HG03342 (cell line): Measurements from ENCODE around the gene LRRC8D.

ENCODE experiments used
- ATAC-seq: cut with Tn5 transposase; IDR thresholded peaks from one replicate; pipeline ENCODE4 v1.9.1; 2021; ENCODE audit warnings: mild to moderate bottlenecking, moderate library complexity; ENCODE audit not compliant: unreplicated experiment

The LRRC8D gene

DNA sequence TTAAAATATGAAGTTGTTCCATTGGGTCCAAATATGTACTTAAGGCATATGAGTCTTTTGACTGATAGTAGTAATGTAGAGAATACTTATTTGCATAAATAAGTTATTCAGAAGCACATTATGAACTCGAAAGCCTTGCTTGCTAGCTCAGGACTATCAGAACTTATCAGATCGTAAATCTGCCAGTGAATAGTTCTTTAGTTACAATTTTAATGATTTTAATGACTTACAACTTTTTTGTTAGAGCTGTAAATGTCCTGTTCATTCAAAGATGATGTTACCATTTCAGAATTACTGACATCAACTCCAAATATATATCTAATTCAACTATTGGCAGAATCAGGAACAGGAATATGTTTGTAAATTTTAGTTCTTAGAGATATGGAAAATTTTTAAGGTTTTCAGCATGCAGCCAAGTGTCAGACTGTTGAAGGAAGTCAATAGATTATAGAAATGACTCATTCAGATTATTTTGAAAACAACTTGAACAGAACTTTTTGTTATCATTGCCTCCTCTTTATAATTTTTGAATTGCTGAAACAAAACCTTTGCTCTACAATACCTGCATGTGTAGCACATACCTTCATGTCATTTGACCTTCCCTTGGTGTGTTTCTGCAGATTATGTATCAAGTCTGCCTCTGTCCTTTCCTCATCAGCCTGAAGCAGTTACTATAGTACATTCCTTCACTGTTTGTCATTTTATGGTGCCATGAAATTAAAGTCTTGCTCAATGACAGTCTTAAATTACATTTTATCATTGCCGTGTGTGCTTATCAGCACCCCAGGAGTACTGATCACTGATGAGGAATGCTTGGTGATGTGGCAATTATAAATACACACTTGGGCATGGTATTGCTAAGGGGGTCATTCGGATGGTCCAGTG, 44.9 kb downstream of the LRRC8D start:
- no peak for ATAC-seq

GRCh38 chr1:89866568-89866967, 45.7 kb downstream of the LRRC8D start:
- no peak for ATAC-seq

- no peak for ATAC-seq
Observed at GRCh38 chr1:89870998-89871397, 50.2 kb downstream of the LRRC8D start.

GRCh38 chr1:89871768-89872473, 51.1 kb downstream of the LRRC8D start:
- no peak for ATAC-seq

- ATAC-seq: no peak
Observed at GRCh38 chr1:89872567-89872966, 51.7 kb downstream of the LRRC8D start.

DNA sequence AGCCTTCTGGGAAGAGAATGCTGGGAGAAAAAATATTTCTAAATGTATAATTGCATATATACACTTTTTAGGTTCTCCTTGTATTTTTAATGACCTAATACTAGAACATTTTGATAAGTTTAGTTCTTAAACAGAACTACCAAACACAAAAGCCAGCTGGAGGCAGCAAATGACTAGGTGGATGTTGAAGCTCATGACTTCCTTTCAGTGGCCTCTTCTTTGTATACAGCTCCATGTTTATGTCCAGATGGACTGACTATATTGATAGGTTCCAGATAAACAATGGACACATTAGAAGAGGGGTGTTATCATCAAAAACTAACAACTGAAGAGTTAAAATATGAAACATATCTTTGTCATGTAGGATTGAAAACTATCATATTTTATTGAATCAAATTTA, 52.5 kb downstream of the LRRC8D start:
- no peak for ATAC-seq

DNA sequence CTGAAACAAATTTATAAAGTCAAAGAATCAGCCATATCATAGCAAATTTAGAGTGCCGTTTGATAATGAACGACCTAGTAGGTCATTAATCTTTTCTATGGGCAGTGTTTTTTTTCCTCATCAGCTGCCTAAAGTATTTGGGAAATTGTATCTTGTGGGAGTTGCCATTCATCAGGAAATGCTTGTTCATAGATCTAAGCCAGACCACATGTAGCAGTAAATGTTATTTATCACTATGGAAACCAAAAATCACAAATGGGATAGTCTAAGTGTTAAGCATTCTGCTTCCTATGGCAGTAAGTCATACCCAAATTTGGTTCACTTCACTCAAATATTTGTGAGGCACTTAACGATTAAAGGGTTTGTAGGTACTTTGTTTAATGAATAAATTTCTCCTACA, 52.9 kb downstream of the LRRC8D start:
- no peak for ATAC-seq

GRCh38 chr1:89876463-89876862, 55.6 kb downstream of the LRRC8D start:
- ATAC-seq: no peak

DNA sequence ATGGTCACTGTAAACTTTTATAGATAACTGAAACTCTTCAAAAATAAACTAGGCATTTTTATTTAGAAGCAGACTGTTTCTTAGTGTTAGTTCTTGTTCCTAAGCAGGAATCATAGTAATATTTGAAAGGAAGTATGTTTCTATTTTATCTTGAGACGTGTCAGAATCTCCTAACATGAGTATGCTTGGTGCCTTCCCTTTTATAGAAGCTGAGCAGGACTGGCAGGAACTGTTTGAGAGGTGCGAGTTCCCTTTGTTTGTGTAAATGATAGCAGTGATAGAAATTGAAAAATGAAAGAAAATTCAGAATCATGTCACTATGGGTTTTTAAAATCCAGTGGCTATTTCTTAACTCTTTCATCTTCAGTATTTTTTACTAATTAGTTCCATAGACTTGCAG, 56.9 kb downstream of the LRRC8D start:
- ATAC-seq: no peak

DNA sequence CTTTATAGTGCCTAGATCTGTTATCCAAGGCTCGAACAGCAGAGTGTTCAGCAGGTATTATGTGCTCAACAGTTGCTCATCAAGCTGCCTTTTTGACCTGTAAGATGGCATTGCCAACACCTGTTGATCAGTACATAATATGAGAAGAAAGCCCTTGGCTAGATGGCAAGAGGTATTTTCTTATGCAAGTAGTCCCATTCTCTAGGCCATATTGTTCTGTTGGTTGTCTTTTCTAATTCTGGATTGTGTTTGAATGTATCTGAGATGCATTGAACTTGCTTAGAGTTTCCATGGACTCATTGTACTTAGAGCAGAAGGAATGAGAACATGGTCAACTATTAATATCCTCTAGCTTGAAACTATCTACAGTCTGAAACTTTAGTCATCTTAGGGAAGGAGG, 57.4 kb downstream of the LRRC8D start:
- no peak for ATAC-seq

DNA sequence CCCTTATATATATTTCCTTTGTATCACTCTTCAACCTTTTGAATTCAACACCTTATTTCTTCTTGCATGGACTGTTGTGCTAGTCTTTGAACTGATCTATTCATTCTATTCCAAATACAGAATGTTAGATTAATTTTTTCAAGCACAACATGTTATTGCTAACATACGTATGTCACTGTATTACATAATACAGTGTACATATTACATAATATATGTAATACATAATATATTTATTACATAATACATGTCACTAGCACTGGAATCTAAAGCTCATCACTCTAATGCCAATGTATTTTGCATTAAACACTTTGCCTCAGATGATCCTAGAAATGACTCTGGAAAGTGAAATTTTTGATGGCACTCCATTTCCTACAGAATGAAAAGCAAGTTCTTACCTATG, 59.8 kb downstream of the LRRC8D start:
- ATAC-seq: no peak

DNA sequence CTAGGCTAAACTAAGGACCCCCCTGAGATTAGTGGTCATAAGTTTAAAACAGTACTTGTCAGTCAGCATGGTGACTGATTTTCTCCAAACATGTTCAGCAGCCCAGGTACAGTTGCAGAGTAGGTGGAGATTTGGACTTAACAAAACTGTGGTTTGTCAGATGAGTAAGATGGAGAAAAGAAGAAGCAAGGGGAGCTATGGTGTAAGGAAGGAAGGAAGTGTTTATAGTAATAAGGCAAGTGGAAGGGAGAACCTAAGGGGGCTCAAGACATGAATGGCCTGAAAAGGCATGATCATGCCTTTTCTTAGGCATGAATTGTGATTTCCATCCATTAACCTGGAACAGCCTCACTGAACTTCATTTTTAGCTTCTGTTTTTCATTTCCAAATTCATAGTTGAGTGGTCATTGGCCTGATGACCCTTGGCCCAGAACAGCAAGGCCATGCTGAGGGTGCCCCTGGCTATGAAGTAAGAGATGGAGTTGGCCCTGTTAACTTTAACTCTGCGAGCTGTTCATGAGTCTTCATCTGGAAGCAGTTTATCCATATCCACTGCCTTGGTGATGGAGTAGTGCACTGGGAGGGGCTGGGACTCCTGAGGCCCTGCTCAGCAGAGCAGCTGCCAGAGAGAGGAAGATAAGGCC, 60.7 kb downstream of the LRRC8D start:
- ATAC-seq: no peak

- no peak for ATAC-seq
Observed at GRCh38 chr1:89882348-89883029, 61.7 kb downstream of the LRRC8D start.

- ATAC-seq: no peak
Observed at GRCh38 chr1:89883030-89883379, 62.2 kb downstream of the LRRC8D start.

- no peak for ATAC-seq
Observed at GRCh38 chr1:89884718-89885596, 64.1 kb downstream of the LRRC8D start.

DNA sequence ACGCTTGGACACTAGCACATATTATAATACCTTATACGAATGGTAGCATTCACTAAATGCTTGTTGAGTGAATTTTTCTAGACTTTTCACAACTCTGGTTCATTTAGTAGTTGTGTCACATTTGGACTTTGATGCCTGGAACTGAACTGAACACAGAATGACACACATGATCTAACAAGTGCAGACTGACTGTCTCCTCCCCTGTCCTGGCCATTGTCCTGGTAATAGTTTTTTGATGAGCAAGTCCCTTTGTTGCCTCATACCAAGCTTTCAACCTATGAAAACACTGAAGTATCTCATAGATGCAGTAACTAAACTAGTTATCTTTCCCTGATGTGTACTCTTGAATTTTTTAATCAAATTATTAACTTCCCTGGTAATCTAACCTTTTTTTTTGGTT, 66.4 kb downstream of the LRRC8D start:
- ATAC-seq: no peak

DNA sequence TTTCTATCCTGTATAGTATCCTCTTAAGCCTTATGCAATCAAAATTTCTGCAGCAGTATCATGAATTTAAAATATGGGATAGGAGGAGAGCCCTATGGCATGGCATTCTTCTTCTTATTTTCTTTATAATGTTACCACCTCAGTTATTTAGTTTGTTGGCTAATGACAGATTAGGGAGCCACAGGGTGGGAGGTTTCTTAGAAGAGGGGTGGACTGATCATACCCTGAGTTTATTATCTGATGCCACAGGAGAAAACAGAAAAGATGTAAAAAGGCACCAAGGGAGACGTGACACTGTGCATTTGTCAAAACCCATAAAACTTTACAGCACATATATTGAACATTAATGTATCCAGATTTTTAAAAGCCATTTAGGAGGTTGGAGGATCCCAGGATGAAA, 66.9 kb downstream of the LRRC8D start:
- ATAC-seq: no peak

- ATAC-seq: no peak
Observed at GRCh38 chr1:89888480-89889322, 67.9 kb downstream of the LRRC8D start.

GRCh38 chr1:89889323-89889615, 68.4 kb downstream of the LRRC8D start:
- no peak for ATAC-seq
